ENCODE measurements around the gene RAB7A.
"Not testable (repeated sequence)": the region's sequence is repeated elsewhere in the genome, so short reads cannot be mapped to it uniquely, and the experiment has no call there.

The RAB7A gene

DNA sequence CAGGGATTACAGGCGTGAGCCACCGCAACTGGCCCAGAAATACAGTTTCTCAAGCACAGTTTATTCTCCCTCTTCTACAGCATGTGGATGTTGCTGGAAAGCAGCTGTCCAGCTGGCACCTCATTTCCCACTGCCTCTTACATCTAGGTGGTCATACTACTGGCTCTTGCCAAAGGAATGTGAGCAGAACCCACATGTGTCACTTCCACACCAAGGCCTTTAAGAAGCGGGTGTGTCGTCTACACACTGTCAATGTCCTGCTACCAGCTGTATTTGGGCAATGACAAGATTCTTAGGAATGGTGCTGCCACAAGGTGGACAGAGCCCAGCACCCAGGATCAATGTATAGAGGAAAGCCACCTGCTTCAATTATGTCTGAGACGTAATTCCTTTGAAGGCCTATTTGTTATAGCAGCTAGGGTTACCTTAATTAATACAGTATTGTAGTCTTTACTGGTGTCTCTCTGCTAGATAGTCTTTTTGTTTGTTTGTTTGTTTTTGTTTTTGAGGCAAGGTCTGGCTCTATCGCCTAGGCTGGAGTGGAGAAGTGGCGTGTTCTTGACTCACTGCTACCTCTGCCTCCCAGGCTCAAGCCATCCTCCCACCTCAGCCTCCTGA, 15.1 kb upstream of the RAB7A start:
- no peak for DNase-seq (ENCODE audit: low spot score)

GRCh38 chr3:128712848-128713247, 13.1 kb upstream of the RAB7A start:
- no peak for DNase-seq (ENCODE audit: low spot score)

DNA sequence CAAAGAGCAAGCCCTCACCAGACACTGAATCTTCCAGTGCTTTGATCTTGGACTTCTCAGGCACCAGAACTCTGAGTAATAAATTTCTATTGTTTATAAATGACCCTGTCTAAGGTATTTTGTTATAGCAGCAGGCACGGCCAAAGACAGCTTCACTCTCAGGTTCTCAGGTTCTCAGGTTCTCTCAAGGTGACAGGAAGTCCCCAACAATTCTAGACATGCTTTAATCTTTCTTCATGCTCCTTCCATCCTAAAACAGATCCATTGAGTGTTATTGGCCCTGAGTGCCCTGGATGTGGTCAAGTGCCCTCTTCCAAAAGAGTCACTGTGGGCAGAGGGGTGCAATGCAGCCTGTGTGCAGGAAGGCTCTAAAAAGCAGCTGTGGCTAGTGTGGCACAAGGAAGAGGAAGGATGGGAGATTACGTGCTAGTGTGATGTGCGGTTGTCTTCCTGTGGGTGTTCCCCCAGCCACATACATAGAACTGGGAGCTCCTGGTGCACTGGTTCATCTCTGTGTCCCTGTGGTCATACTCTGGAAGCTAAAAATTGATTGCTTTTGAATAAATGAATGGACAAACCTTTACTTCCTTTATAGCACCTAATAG, 11.0 kb upstream of the RAB7A start:
- no peak for DNase-seq (ENCODE audit: low spot score)

- not testable (repeated sequence) for DNase-seq (ENCODE audit: low spot score)
These were observed 7.1 kb upstream of the RAB7A start for GRCh38 chr3:128718892-128719291.

DNA sequence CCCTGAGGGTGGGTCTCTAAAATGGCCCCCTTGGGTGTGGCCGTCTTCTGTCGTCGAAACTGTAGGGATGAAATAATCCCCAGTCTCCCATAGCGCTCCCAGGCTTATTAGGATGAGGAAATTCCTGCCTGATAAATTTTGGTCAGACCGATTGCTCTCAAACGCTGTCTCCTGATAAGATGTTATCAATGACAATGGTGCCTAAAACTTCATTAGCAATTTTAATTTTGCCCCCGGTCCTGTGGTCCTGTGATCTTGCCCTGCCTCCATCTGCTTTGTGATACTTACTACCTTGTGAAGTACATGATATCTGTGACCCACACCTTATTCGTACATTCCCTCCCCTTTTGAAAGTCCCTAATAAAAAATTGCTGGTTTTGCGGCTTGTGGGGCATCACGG, 5.1 kb upstream of the RAB7A start:
- DNase-seq (ENCODE audit: low spot score) = no peak

GRCh38 chr3:128723477-128723876, 2.5 kb upstream of the RAB7A start:
- DNase-seq (ENCODE audit: low spot score) = no peak

DNA sequence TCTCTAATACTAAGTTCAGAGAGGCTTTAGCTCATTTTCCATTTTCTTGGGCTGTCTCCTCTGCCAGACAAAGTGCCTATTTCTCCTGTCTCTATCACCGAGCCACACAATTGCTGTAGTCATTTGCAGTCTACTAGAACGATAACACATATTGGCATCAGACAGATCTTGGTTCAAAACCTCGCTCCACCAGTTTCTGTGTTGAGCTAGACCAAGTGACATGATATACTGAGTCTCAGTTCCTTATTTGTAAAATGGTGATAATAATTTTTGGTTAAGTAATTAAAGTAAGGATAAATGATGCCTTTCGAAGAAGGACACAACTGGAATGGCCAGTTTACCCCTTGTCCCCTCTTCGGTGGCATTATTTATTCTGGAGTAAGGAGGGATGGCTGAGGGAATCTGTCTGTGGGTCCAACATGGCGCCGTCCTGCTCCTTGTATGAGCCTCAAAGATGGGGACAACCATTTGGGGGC, 398 bp upstream of the RAB7A start:
- no peak for DNase-seq (ENCODE audit: low spot score)

- no peak for DNase-seq (ENCODE audit: low spot score)
These were observed 1.1 kb downstream of the RAB7A start for GRCh38 chr3:128727059-128727458.

DNA sequence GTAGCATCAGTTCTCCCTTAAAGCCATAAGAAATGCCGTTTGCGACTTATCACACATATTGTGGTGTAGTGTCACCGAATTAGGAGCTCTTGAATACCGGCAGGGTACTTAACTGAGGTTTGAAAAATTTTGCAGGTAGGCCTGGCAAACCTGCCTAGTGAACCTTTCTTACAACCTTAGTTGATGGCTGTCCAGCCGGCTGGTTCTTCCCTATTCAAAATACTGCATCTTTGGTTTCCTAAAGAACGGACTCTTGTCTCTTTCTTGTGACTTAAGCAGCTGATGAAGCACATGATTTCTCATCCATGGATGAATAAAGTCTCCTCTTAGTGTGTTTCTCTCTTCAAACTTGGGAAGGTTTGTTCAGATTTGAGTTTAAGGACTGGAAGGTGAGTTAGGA, 1.5 kb downstream of the RAB7A start:
- DNase-seq (ENCODE audit: low spot score) = no peak

DNA sequence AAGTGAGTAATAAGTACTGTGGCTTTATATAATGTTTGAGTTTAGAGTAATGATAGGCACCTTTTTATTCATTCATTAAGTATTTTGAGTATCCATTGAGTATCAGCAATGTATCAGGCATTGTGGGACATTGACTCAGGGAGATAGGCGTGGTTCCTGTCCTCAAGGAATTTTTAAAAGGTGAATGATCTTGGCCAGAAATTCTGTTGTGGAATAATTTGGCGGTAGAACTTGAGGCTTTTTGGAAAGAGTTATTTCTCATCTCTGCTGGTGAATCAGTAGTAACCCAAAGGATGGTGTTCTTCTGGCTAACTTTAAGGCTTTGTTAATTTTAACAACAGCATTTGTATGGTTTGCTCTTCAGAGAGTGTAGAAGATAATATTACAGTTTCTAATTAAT, 2.0 kb downstream of the RAB7A start:
- DNase-seq (ENCODE audit: low spot score) = no peak

GRCh38 chr3:128728521-128728920, 2.5 kb downstream of the RAB7A start:
- DNase-seq (ENCODE audit: low spot score) = not testable (repeated sequence)

- no peak for DNase-seq (ENCODE audit: low spot score)
These were observed 4.5 kb downstream of the RAB7A start for GRCh38 chr3:128730471-128730870.

DNA sequence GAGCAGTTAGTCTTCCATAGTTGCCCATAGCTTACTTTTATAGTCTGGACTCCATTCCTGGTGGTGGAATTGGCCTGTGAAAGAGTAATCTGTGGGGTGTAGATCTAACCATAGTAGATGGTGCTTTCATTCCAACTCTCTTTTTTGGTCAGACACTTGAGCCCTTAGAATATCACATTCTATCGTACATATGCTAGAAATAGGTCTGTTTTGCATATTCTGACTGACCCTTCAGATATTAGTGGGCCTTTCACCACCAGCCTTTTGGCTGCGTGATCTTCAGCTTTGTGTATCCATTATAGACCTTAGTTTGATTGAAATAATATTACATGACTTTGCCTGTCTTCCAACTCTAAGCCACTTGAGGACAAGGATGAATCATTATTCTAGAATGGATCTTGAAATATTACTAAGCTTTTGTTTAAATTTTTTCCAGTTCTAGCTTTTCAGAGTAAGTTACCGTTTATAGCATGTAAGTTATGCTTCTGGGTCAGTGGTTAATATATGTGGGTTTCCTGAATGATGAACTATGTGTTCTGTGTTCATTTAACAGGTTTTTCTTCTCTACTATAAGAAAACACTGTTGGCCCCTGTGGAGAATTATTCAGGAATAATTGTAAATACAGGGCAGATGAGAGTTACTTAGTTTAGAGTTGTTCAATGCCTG, 8.7 kb downstream of the RAB7A start:
- no peak for DNase-seq (ENCODE audit: low spot score)

GRCh38 chr3:128735287-128735686, 9.3 kb downstream of the RAB7A start:
- no peak for DNase-seq (ENCODE audit: low spot score)

GRCh38 chr3:128735884-128736283, 9.9 kb downstream of the RAB7A start:
- no peak for DNase-seq (ENCODE audit: low spot score)

DNA sequence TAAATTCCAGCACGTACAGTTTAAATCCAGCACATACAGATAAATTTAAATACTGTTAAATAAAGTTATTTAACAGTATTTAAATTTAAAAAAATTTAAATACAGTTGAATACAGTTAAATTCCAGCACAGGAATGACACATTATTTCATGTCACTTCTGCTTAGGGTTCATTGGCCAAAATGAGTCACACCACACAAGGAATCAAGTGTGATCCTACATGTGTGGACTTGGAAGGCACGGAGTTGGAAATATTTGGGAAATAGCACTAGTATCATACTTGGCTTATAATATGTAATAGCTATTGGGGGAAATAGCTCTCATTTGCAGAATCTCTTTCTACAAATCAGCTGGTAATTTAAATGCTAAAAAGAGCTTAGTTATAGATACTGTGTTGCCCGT, 10.6 kb downstream of the RAB7A start:
- no peak for DNase-seq (ENCODE audit: low spot score)

DNA sequence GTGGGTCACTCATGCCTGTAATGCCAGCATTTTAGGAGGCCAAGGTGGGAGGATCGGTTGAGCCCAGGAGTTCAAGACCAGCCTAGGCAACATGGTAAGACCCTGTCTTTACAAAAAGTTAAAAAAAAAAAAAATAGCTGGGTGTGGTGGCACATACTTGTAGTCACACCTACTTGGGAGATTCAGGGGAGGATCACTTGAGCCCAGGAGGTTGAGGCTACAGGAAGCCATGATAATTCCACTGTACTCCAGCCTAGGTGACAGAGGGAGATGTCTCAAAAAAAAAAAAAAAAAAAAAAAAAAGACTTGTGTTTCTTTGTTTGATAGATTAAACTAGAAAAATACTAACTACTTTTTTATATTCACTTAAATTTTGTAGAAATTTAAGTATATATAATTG, 14.6 kb downstream of the RAB7A start:
- DNase-seq (ENCODE audit: low spot score) = no peak

DNA sequence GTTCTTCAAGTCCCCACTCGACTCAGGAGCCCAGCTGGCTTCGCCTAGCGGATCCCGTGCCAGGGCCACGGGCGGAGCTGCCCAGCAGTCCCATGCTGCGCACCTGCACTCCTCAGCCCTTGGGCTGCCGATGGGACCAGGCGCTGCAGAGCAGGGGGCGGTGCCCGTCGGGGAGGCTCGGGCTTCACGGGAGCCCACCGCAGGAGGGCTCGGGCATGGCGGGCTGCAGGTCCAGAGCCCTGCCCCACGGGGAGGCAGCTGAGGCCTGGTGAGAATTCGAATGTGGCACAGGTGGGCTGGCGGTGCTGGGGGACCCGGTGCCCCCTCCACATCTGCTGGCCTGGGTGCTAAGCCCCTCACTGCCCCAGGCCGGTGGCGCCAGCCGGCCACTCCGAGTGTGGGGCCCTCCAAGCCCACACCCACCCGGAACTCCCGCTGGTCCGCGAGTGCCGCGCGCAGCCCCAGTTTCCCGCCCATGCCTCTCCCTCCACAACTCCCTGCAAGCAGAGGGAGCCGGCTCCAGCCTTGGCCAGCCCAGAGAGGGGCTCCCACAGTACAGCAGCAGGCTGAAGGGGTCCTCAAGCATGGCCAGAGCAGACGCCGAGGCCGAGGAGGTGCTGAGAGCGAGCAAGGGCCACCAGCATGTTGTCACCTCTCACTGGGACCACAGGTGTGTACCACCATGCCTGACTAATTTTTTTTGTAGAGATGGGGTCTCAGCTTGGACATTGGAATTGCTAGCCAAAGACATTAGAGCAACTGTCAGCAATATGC, 17.0 kb downstream of the RAB7A start:
- no peak for DNase-seq (ENCODE audit: low spot score)

DNA sequence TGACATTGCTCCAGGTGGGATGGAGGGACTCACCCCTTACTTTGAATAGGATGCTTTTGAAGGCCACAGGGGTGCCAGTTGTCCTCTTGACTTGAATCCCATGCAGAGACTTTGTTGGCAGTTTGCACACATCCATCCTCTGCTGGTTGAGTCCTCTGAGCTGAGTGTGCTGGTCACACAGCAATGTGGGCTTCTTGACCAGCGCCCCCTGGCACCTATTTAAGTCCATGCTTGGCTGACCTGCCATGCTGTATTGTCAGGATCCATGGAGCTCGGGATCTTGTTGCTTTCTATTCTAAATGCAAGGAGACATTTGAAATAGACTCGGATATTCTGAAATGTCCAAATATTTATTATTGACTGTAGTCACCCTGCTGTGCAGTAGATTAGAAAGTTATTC, 19.8 kb downstream of the RAB7A start:
- DNase-seq (ENCODE audit: low spot score) = no peak

- DNase-seq (ENCODE audit: low spot score) = no peak
These were observed 20.9 kb downstream of the RAB7A start for GRCh38 chr3:128746881-128747280.

GRCh38 chr3:128748557-128748956, 22.6 kb downstream of the RAB7A start:
- DNase-seq (ENCODE audit: low spot score) = no peak

DNA sequence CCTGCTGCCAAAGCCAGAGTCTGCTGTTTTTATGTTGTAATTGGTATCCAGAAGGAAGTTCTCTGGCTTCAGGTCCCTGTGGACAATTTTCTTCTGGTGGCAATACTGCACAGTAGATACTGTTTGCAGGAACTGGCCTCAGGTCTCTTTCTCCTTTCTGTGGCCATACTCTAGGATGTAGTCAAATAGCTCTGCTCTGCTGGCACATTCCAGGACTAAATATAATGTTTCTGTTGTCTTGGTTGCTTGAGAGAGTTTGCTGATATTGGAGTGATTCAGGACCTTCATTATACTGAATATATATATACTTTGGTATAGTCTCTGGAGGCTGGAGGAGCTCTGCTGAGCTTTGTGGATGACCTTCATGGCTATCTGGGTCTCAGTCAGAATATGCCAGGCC, 23.1 kb downstream of the RAB7A start:
- no peak for DNase-seq (ENCODE audit: low spot score)

DNA sequence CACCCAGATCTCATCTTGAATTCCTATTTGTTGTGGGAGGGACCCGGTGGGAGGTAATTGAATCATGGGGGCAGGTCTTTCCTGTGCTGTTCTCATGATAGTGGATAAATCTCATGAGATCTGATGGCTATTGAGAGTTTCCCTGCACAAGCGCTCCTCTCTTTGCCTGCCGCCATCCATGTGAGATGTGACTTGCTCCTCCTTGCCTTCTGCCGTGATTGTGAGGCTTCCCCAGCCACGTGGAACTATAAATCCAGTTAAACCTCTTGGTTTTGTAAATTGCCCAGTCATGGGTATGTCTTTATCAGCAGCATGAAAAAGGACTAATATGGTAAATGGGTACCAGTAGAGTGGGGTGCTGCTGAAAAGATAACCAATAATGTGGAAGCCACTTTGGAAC, 23.6 kb downstream of the RAB7A start:
- DNase-seq (ENCODE audit: low spot score) = not testable (repeated sequence)

Measured in hematopoietic multipotent progenitor cell treated with erythropoietin and hydrocortisone succinate and interleukin-3 and kit ligand, for 15 days (in vitro differentiated cells).